Transverse colon (tissue), 4 donors: ENCODE measurements around the gene LRBA. TPM values are rescaled to one million over a fixed set of nuclear protein-coding genes. Genes with fewer than 3 reads are reported as not detected.
A peak's percentile ranks its signal among the peaks of the same experiment; 100 is the strongest.

Source experiments
- DNase-seq: peaks from one replicate; pipeline ENCODE4 v3.0.0-alpha.2; 2019
- H3K27ac ChIP-seq, 4 donors: fragments of 200-600 bp; sonication (generic); 2 replicates each; pipeline ENCODE4 v1.5.1; 2016 to 2018; ENCODE audit warnings: inconsistent platforms in 4 of 4
- H3K27me3 ChIP-seq: fragments of 200-600 bp; sonication (generic); 2 replicates; pipeline ENCODE4 v1.5.1; 2017; ENCODE audit warnings: inconsistent platforms
- H3K36me3 ChIP-seq, 4 donors: fragments of 200-600 bp; sonication (generic); 2 replicates each; pipeline ENCODE4 v1.5.1; 2017 to 2019; ENCODE audit warnings: inconsistent platforms in 4 of 4
- H3K4me1 ChIP-seq, 4 donors: fragments of 200-600 bp; sonication (generic); 2 replicates each; pipeline ENCODE4 v1.5.1; 2017 to 2020; ENCODE audit warnings: inconsistent platforms in 4 of 4
- H3K4me3 ChIP-seq, 4 donors: fragments of 200-600 bp; sonication (generic); 1 replicate in 1 of 4; 2 replicates in 3 of 4; pipeline versions ENCODE4 v1.5.1 to v1.6.1; 2017 to 2019; ENCODE audit warnings: inconsistent platforms in 4 of 4
- H3K9me3 ChIP-seq, 2 donors: fragments of 200-600 bp; sonication (generic); 2 replicates each; pipeline ENCODE4 v1.5.1; 2017 to 2019; ENCODE audit warnings: inconsistent platforms in 2 of 2
- EP300 ChIP-seq: sonication (generic); formaldehyde crosslinking; IDR thresholded peaks from one replicate; pipeline ENCODE4 v1.6.1; 2017; ENCODE audit warnings: antibody characterized with exemption, low read depth
- POLR2A ChIP-seq: fragments of 450-650 bp; IDR thresholded peaks from one replicate; pipeline ENCODE4 v1.6.1; 2016; ENCODE audit warnings: antibody characterized with exemption, mild to moderate bottlenecking, moderate library complexity
- POLR2AphosphoS5 ChIP-seq, 3 donors: sonication (generic); formaldehyde crosslinking; IDR thresholded peaks; one replicate each; pipeline ENCODE4 v1.6.1; 2016; ENCODE audit warnings: antibody characterized with exemption in 3 of 3
- WGBS, 2 donors: methylation state at CpG; one replicate each; pipeline ENCODE4 v1.1.5; 2018; ENCODE audit warnings: low coverage in 1 of 2; 5-methylcytosine and 5-hydroxymethylcytosine counted together
- in situ Hi-C, 4 donors: fragments of 200-750 bp; cut with MboI; loops; one replicate each; pipeline versions ENCODE4 v1.15.0 to v1.15.1; 2017; ENCODE audit warnings: low sequenced_read_pairs in 3 of 4, low pct_ligation_motif_present in 1 of 4, low pct_unique_long_range_greater_than_20kb in 1 of 4
- intact Hi-C: fragments of 100-400 bp; cut with DNase I; formaldehyde crosslinking; loops from one replicate; pipeline ENCODE4 v1.15.1; 2023; ENCODE audit warnings: low total_unique reads
- total RNA-seq, 4 donors: library from RNA; depleted of rRNA; stranded (reverse); fragments of >200 nt; gene quantifications; one replicate each; pipeline ENCODE4 v1.1.0, GENCODE V29; 2016
- TF ChIP-seq, protein P1 (sequence below), 5 experiments: fragments of 200-600 bp in 3 of 5; fragments of 450-650 bp in 2 of 5; sonication (generic) in 3 of 5; IDR thresholded peaks; 1 replicate in 2 of 5; 2 replicates in 3 of 5; pipeline ENCODE4 v1.5.1; 2016 to 2017; ENCODE audit warnings: antibody characterized with exemption in 5 of 5, inconsistent platforms in 3 of 5, mild to moderate bottlenecking in 2 of 5, moderate library complexity in 1 of 5

Gene LRBA
- total RNA-seq, 4 donors from 2014 or later: 82.7 to 125 (median 112) TPM

DNA sequence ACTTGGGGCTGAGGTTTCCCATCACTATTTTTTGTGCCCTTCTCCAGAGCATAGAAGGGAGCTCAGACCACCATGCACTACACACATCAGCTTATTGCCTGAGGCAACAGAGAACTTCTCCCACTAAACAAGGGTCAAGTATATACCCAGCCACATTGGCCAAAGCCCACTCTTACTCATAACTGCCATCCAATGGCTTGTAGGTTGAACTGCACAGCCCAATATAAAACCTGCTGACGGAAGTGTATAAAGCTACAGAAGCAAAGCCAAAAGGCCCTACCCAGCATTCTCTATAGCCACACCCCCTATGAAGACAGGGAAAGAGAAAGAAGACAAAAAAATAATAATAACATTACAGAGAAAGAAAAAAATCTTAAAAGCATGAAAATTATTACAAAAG, 139.7 kb downstream of the LRBA start:
- no peak for DNase-seq
- TF ChIP-seq EP300: no peak
- TF ChIP-seq, protein P1, sequence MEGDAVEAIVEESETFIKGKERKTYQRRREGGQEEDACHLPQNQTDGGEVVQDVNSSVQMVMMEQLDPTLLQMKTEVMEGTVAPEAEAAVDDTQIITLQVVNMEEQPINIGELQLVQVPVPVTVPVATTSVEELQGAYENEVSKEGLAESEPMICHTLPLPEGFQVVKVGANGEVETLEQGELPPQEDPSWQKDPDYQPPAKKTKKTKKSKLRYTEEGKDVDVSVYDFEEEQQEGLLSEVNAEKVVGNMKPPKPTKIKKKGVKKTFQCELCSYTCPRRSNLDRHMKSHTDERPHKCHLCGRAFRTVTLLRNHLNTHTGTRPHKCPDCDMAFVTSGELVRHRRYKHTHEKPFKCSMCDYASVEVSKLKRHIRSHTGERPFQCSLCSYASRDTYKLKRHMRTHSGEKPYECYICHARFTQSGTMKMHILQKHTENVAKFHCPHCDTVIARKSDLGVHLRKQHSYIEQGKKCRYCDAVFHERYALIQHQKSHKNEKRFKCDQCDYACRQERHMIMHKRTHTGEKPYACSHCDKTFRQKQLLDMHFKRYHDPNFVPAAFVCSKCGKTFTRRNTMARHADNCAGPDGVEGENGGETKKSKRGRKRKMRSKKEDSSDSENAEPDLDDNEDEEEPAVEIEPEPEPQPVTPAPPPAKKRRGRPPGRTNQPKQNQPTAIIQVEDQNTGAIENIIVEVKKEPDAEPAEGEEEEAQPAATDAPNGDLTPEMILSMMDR (IDR thresholded peaks at IDR 0.05): no peak
- no peak for TF ChIP-seq POLR2AphosphoS5 (IDR thresholded peaks at IDR 0.05)
- no peak for TF ChIP-seq POLR2A
- Histone ChIP-seq H3K4me3 (no peak overlapping the region), H3K4me1 (no peaks in the 10 kb centered on the region), H3K27ac (no peak overlapping the region), H3K36me3 (peaks cover 0 to 12% (median 1%) of the 10 kb centered on the region in 4 donors), H3K9me3 (no peaks in the 10 kb centered on the region), H3K27me3 (no peaks in the 10 kb centered on the region)
- 94% methylated on average over 1 of the region's 1 CpG; no CpG with 5 or more reads in 1 of the 2 donors for WGBS, 2 donors
- intact Hi-C loops: loop anchor here (10.0 kb wide), 1 partner anchor 891 kb away; no protein-coding TSS in a partner anchor
- in situ Hi-C loops: no loop called here

DNA sequence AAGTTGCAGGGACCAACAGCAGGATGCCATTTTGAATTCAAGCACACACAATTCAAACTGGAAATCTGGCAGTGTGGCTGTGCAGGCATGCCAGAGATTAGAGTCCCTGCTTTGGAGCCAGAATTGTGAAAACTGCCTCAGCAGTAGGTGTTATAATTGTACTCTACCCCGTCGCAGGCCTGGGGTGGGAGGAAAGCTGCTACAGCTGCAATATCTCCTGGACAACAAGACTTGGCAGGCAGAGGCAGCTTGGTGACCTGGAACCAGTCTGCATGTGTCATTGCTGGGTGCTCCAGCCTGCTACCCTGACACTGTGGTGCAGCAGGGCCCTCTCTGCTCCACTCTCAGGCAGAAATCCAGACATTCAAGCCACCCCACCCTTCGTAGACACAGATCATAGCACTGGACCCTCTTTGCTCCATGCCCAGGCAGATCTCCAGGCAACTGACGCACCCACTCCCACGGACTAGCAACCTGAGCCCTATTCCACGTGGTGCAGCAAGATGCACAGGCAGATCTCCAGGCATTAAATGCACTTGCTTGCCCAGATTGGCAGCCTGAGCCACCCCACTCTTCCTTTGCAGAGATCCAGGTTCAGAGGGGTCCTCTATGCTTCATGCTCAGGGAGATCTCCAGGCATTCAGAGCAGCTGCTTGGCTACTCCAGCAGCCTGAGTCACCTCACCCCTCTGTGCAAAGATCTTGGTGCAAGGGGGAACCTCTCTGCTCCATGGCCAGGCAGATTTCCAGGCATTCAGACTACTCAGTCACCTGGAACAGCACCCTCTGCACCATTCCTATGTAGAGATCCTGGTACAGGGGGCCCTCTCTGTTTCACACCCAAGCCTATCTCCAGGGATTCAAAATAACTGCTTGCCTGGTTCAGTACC, 140.5 kb downstream of the LRBA start:
- WGBS, 2 donors: 86% methylated on average over 6 of the region's 6 CpGs; no CpG with 5 or more reads in 1 of the 2 donors
- Histone ChIP-seq H3K4me3 (no peak overlapping the region), H3K36me3 (peaks cover 0 to 8% (median 1%) of the 10 kb centered on the region in 4 donors), H3K4me1 (no peaks in the 10 kb centered on the region), H3K27me3 (no peaks in the 10 kb centered on the region), H3K9me3 (no peaks in the 10 kb centered on the region), H3K27ac (no peak overlapping the region)
- in situ Hi-C loops (loop anchor here in 2 of 4 donors (5.0 to 25.0 kb wide), 3 partner anchors 587 to 892 kb away; no protein-coding TSS in a partner anchor), intact Hi-C loops (loop anchor here (10.0 kb wide), 1 partner anchor 890 kb away; no protein-coding TSS in a partner anchor)
- TF ChIP-seq POLR2AphosphoS5 (IDR thresholded peaks at IDR 0.05): no peak
- TF ChIP-seq POLR2A: no peak
- TF ChIP-seq, protein P1 (IDR thresholded peaks at IDR 0.05): no peak
- no peak for TF ChIP-seq EP300
- no peak for DNase-seq

DNA sequence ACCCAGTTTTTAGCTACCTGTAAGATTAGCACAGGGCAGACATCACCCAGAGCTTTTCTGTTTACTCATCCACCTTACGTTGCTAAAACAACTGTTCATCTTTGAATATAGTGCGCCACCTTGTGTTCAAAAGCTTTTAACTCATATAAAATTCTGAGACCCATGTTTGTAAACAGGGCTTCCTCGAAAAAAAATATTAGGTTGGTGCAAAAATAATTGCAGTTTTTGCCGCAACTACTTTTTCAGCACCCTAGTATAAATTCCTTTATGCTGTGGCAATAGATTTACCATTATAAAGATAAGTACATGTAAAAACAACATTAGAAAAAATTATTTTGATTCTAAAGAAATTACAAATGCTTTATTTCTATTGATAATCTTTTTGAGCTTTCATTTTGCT, 147.9 kb downstream of the LRBA start:
- no peak overlapping the region for H3K4me3 ChIP-seq
- intact Hi-C loops: loop anchor here (5.0 kb wide), 1 partner anchor 570 kb away; no protein-coding TSS in a partner anchor
- in situ Hi-C loops: loop anchor here in 3 of 4 donors (10.0 to 25.0 kb wide), 4 partner anchors 572 to 882 kb away; no protein-coding TSS in a partner anchor
- no peaks in the 10 kb centered on the region for H3K27me3 ChIP-seq
- H3K9me3 ChIP-seq: no peaks in the 10 kb centered on the region
- TF ChIP-seq, protein P1 (IDR thresholded peaks at IDR 0.05): peak; percentile 55 to 78 (median 63)
- no peak for TF ChIP-seq POLR2AphosphoS5 (IDR thresholded peaks at IDR 0.05)
- H3K36me3 ChIP-seq: peaks cover 0 to 20% (median 1%) of the 10 kb centered on the region in 4 donors
- WGBS, 2 donors: 6 to 7% methylated on average over 4 of the region's 4 CpGs
- DNase-seq: no peak
- no peak overlapping the region for H3K27ac ChIP-seq
- H3K4me1 ChIP-seq: no peaks in the 10 kb centered on the region

DNA sequence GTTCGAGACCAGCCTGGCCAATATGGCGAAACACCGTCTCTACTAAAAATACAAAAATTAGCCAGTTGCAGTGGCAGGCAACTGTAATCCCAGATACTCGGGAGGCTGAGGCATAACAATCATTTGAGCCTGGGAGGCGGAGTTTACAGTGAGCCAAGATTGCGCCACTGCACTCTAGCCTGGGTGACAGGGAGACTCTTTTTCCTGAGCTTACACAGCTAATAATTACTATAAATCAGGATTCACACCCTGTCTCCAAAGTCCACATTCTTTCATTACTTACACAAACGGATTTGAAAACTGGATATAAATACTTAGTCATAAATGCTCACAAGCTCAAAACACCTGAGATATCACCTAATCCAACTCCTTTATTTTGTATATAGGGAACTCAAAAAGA, 151.6 kb downstream of the LRBA start:
- in situ Hi-C loops (loop anchor here in 3 of 4 donors (10.0 to 25.0 kb wide), 4 partner anchors 569 to 879 kb away; no protein-coding TSS in a partner anchor), intact Hi-C loops (no loop called here)
- no peaks in the 10 kb centered on the region for H3K27me3 ChIP-seq
- DNase-seq: no peak
- no peaks in the 10 kb centered on the region for H3K9me3 ChIP-seq
- peaks cover 0 to 8% (median 0%) of the 10 kb centered on the region in 4 donors for H3K4me1 ChIP-seq
- H3K36me3 ChIP-seq: peaks cover 0 to 6% (median 0%) of the 10 kb centered on the region in 4 donors
- H3K27ac ChIP-seq: no peak overlapping the region
- TF ChIP-seq, protein P1 (IDR thresholded peaks at IDR 0.05): no peak
- TF ChIP-seq POLR2A (no peak), POLR2AphosphoS5 (IDR thresholded peaks at IDR 0.05) (no peak), EP300 (no peak)
- WGBS, 2 donors: 83 to 88% methylated on average over 7 of the region's 7 CpGs
- H3K4me3 ChIP-seq: no peak overlapping the region
